Measurements from ENCODE around the gene AGGF1.

Gene AGGF1

GRCh38 chr5:77012601-77013000, 17.6 kb upstream of the AGGF1 start:
- no peak for TF ChIP-seq CTCF (conservative IDR thresholded peaks at IDR 0.05)
- H3K27ac ChIP-seq, result no peak overlapping the region

GRCh38 chr5:77015938-77016569, 14.2 kb upstream of the AGGF1 start:
- TF ChIP-seq CTCF (conservative IDR thresholded peaks at IDR 0.05), result peak; percentile 75
- no peak overlapping the region for H3K27ac ChIP-seq

- no peak for TF ChIP-seq CTCF (conservative IDR thresholded peaks at IDR 0.05)
- peak overlapping the region; percentile 77 for H3K27ac ChIP-seq
Measured at GRCh38 chr5:77016962-77017361, 13.2 kb upstream of the AGGF1 start.

- H3K27ac ChIP-seq, result peak overlapping the region; percentile 77
- TF ChIP-seq CTCF (conservative IDR thresholded peaks at IDR 0.05), result no peak
Measured at GRCh38 chr5:77017668-77018067, 12.5 kb upstream of the AGGF1 start.

GRCh38 chr5:77022511-77023417, 7.4 kb upstream of the AGGF1 start:
- no peak for TF ChIP-seq CTCF (conservative IDR thresholded peaks at IDR 0.05)
- no peak overlapping the region for H3K27ac ChIP-seq

- H3K27ac ChIP-seq, result no peak overlapping the region
- TF ChIP-seq CTCF (conservative IDR thresholded peaks at IDR 0.05), result no peak
Measured at GRCh38 chr5:77024490-77024889, 5.7 kb upstream of the AGGF1 start.

- peak overlapping the region; percentile 96 for H3K27ac ChIP-seq
- TF ChIP-seq CTCF (conservative IDR thresholded peaks at IDR 0.05), result no peak
Measured at GRCh38 chr5:77028631-77029375, 1.4 kb upstream of the AGGF1 start.
